A549 (cell line): Measurements from ENCODE around the gene LMTK3. TPM values are rescaled to one million over a fixed set of nuclear protein-coding genes. Genes with fewer than 3 reads are reported as not detected.

ENCODE experiments used
- ATAC-seq, 2 experiments: fragments of 200-7000 bp in 1 of 2; fragments of >200 bp in 1 of 2; cut with Nextera tagmentation in 1 of 2; cut with Tn5 transposase in 1 of 2; 3 replicates each; pipeline versions ENCODE4 v1.8.0 to v1.9.1; 2018 to 2020; ENCODE audit warnings: mild to moderate bottlenecking in 1 of 2, moderate library complexity in 1 of 2
- CTCF ChIA-PET: fragments of 300-600 bp; sonication (Branson Sonifier 250); formaldehyde crosslinking; extraction: SDS; loops from one replicate; lab custom pipeline; 2021; ENCODE audit warnings: antibody characterized with exemption, inconsistent platforms; lab: Yijun Ruan, JAX
- POLR2A ChIA-PET: fragments of 350-600 bp; formaldehyde crosslinking; extraction: SDS; loops from one replicate; lab custom pipeline; 2021; ENCODE audit warnings: antibody characterized with exemption, inconsistent platforms; lab: Yijun Ruan, JAX
- DNase-seq, 2 experiments: peaks; one replicate each; pipeline versions ENCODE4 v3.0.0 to v3.0.0-alpha.2; 2011 to 2016; ENCODE audit warnings: low read depth in 1 of 2, low spot score in 1 of 2
- FAIRE-seq: peaks from 2 replicates; lab custom pipeline; 2011; peaks lifted over from hg19 to GRCh38; lab: Jason Lieb, UNC
- H3K27ac ChIP-seq, 2 experiments: fragments of >200 bp; sonication (Bioruptor Twin); formaldehyde crosslinking; 3 replicates each; pipeline ENCODE4 v1.5.1; 2016 to 2017
- H3K4me1 ChIP-seq: fragments of >200 bp; sonication (Bioruptor Twin); formaldehyde crosslinking; 3 replicates; pipeline ENCODE4 v1.6.1; 2016
- H3K4me2 ChIP-seq: fragments of >200 bp; sonication (Bioruptor Twin); formaldehyde crosslinking; 3 replicates; pipeline ENCODE4 v1.6.1; 2016
- H3K4me3 ChIP-seq: fragments of >200 bp; sonication (Bioruptor Twin); formaldehyde crosslinking; 3 replicates; pipeline ENCODE4 v1.5.1; 2016
- H3K9me3 ChIP-seq: fragments of >200 bp; sonication (Bioruptor Twin); formaldehyde crosslinking; 3 replicates; pipeline ENCODE4 v1.6.1; 2016
- ATOH8 ChIP-seq: fragments of 250-450 bp; sonication (Bioruptor Pico); IDR thresholded peaks from 2 replicates; pipeline ENCODE4 v1.5.0; 2020; ENCODE audit warnings: low read depth, mild to moderate bottlenecking, moderate library complexity
- CEBPB ChIP-seq, 2 experiments: fragments of >200 bp in 1 of 2; sonication (Bioruptor Twin) in 1 of 2; formaldehyde crosslinking in 1 of 2; IDR thresholded peaks; 2 replicates each; pipeline ENCODE4 v1.6.1; 2012 to 2016
- CHD4 ChIP-seq: fragments of 200-600 bp; sonication (generic); IDR thresholded peaks from 2 replicates; pipeline ENCODE4 v1.6.1; 2016; ENCODE audit warnings: antibody characterized with exemption, mild to moderate bottlenecking, borderline replicate concordance
- EHMT2 ChIP-seq: fragments of 200-600 bp; sonication (generic); IDR thresholded peaks from 2 replicates; pipeline ENCODE4 v1.6.1; 2016; ENCODE audit warnings: antibody characterized with exemption, low read depth, mild to moderate bottlenecking, moderate library complexity
- ELK1 ChIP-seq: fragments of 150-350 bp; IDR thresholded peaks from 2 replicates; pipeline ENCODE4 v1.6.1; 2014; ENCODE audit warnings: low read depth, mild to moderate bottlenecking, low read length
- FOSB ChIP-seq: fragments of 250-450 bp; sonication (Bioruptor Pico); IDR thresholded peaks from 2 replicates; pipeline ENCODE4 v1.5.0; 2020; ENCODE audit warnings: mild to moderate bottlenecking, moderate library complexity
- FOSL2 ChIP-seq, 2 experiments: fragments of 450-650 bp in 1 of 2; fragments of >200 bp in 1 of 2; sonication (Bioruptor Twin) in 1 of 2; formaldehyde crosslinking; IDR thresholded peaks; 2 replicates each; pipeline versions ENCODE4 v1.5.0 to v1.6.1; 2016 to 2020; ENCODE audit warnings: mild to moderate bottlenecking in 1 of 2, moderate library complexity in 1 of 2
- FOXS1 ChIP-seq: fragments of 250-450 bp; sonication (Bioruptor Pico); IDR thresholded peaks from 2 replicates; pipeline ENCODE4 v1.5.0; 2020; ENCODE audit warnings: mild to moderate bottlenecking, moderate library complexity
- HDAC2 ChIP-seq: fragments of 200-600 bp; sonication (generic); IDR thresholded peaks from 2 replicates; pipeline ENCODE4 v1.6.1; 2016
- JUN ChIP-seq, 2 experiments: fragments of >200 bp; sonication (Bioruptor Twin); formaldehyde crosslinking; IDR thresholded peaks; 2 replicates in 1 of 2; 3 replicates in 1 of 2; pipeline ENCODE4 v1.6.1; 2016 to 2017
- KDM1A ChIP-seq: fragments of 200-600 bp; sonication (generic); IDR thresholded peaks from 2 replicates; pipeline ENCODE4 v1.6.1; 2016; ENCODE audit warnings: low read depth, mild to moderate bottlenecking
- KDM5A ChIP-seq: fragments of 200-600 bp; sonication (generic); IDR thresholded peaks from 2 replicates; pipeline ENCODE4 v1.6.1; 2016; ENCODE audit warnings: antibody characterized with exemption, mild to moderate bottlenecking
- MAZ ChIP-seq: fragments of 150-350 bp; IDR thresholded peaks from 2 replicates; pipeline ENCODE4 v1.6.1; 2014; ENCODE audit warnings: antibody characterized with exemption, low read depth, low read length, borderline replicate concordance
- NPAS2 ChIP-seq: fragments of 250-450 bp; sonication (Bioruptor Pico); IDR thresholded peaks from 2 replicates; pipeline ENCODE4 v1.8.0; 2022; ENCODE audit warnings: mild to moderate bottlenecking, moderate library complexity, borderline replicate concordance
- PBX3 ChIP-seq: IDR thresholded peaks from 2 replicates; pipeline ENCODE4 v1.6.1; 2012
- POLR2AphosphoS2 ChIP-seq: conservative IDR thresholded peaks from 2 replicates; pipeline ENCODE4 v1.6.1; 2012; ENCODE audit warnings: low read length, improper control_type of control experiment, inconsistent platforms
- RAD21 ChIP-seq, 2 experiments: fragments of >200 bp in 1 of 2; sonication (Bioruptor Twin) in 1 of 2; formaldehyde crosslinking in 1 of 2; IDR thresholded peaks in 1 of 2; conservative IDR thresholded peaks in 1 of 2; 2 replicates in 1 of 2; 3 replicates in 1 of 2; pipeline ENCODE4 v1.6.1; 2012 to 2018; ENCODE audit warnings: inconsistent platforms in 1 of 2
- RARB ChIP-seq: fragments of 250-450 bp; sonication (Bioruptor Pico); IDR thresholded peaks from 2 replicates; pipeline ENCODE4 v1.8.0; 2021; ENCODE audit warnings: mild to moderate bottlenecking, moderate library complexity
- TP53 ChIP-seq: fragments of 250-450 bp; sonication (Bioruptor Pico); IDR thresholded peaks from 2 replicates; pipeline ENCODE4 v1.5.0; 2021; ENCODE audit warnings: mild to moderate bottlenecking, moderate library complexity
- ZFP36 ChIP-seq: fragments of 450-650 bp; IDR thresholded peaks from 2 replicates; pipeline ENCODE4 v1.6.1; 2014; ENCODE audit warnings: borderline replicate concordance; ENCODE audit not compliant: partially characterized antibody
- WGBS: methylation state at CpG from one replicate; pipeline ENCODE4 v1.1.6; 2017; ENCODE audit errors: missing lambda C conversion rate; 5-methylcytosine and 5-hydroxymethylcytosine counted together
- polyA plus RNA-seq, 4 experiments: library from polyadenylated mRNA; depleted of rRNA in 3 of 4; stranded (reverse); fragments of >200 nt; fragmentation: RNase III in 1 of 4; extraction: RNeasy Plus Mini Kit Qiagen cat#74134 plus additional on column Dnase treatment in 1 of 4; gene quantifications; 2 replicates in 3 of 4; 3 replicates in 1 of 4; pipeline ENCODE4 v1.2.3, GENCODE V29; 2011 to 2017

LMTK3 gene
- polyA plus RNA-seq, 2 of the 4 experiments (the other 2 are of a cell fraction), result 0.62 to 6.1 TPM

GRCh38 chr19:48442116-48443035, 69.3 kb downstream of the LMTK3 start:
- ChIA-PET POLR2A (no interaction called here), CTCF (interaction anchor here (1.0 to 3.0 kb wide), 5 partner anchors 14 to 167 kb away, joined by 3 to 10 read pairs (median 5); partner anchors contain the start of gene KDELR1)
- Histone ChIP-seq H3K4me2 (no peak overlapping the region), H3K4me1 (peaks cover 20% of the 10 kb centered on the region), H3K4me3 (no peak overlapping the region), H3K9me3 (no peaks in the 10 kb centered on the region), H3K27ac (no peak overlapping the region)
- no peak for FAIRE-seq
- no peak for ATAC-seq
- TF ChIP-seq ELK1 (no peak), RARB (CRISPR knock-in tag) (no peak), MAZ (no peak), TP53 (no peak), FOSL2 (IDR thresholded peaks at IDR 0.05) (no peak), FOSL2 (CRISPR knock-in tag; IDR thresholded peaks at IDR 0.05) (no peak), FOSB (no peak), ZFP36 (no peak), EHMT2 (no peak), KDM5A (no peak), PBX3 (no peak)
- no peak for DNase-seq
- 96% methylated on average over 78 of the region's 94 CpGs for WGBS

GRCh38 chr19:48441360-48442050, 70.1 kb downstream of the LMTK3 start:
- CTCF ChIA-PET, result interaction anchor here (0.8 to 1.7 kb wide), 8 partner anchors 10 to 168 kb away, joined by 3 to 6 read pairs (median 4); partner anchors contain the start of genes GRIN2D and KDELR1
- no peak for FAIRE-seq
- POLR2A ChIA-PET, result no interaction called here
- H3K9me3 ChIP-seq, result no peaks in the 10 kb centered on the region
- H3K4me1 ChIP-seq, result peaks cover 11% of the 10 kb centered on the region
- ATAC-seq, result no peak
- H3K4me3 ChIP-seq, result no peak overlapping the region
- H3K4me2 ChIP-seq, result no peak overlapping the region
- TF ChIP-seq HDAC2 (0 out of 2 replicates have a peak, but pooled peaks have one; percentile 50), KDM1A (peak; percentile 91; the same call in 1 of the 2 replicates), NPAS2 (CRISPR knock-in tag) (no peak), JUN (IDR thresholded peaks at IDR 0.05) (no peak), POLR2AphosphoS2 (no peak), ATOH8 (CRISPR knock-in tag) (no peak), RAD21 (conservative IDR thresholded peaks at IDR 0.05 in 1 of 2, IDR thresholded peaks at IDR 0.05 in 1 of 2) (no peak), FOSL2 (IDR thresholded peaks at IDR 0.05) (no peak), FOSL2 (CRISPR knock-in tag; IDR thresholded peaks at IDR 0.05) (no peak), CEBPB (IDR thresholded peaks at IDR 0.05) (no peak), FOXS1 (CRISPR knock-in tag) (no peak), CHD4 (no peak)
- WGBS, result 92% methylated on average over 18 of the region's 20 CpGs
- H3K27ac ChIP-seq, result no peak overlapping the region
- no peak for DNase-seq
